Activated CD8-positive, alpha-beta memory T cell treated with anti-CD3 and anti-CD28 coated beads for 36 hours (primary cell): ENCODE results near the gene SGPL1. TPM values are rescaled to one million over a fixed set of nuclear protein-coding genes. Genes with fewer than 3 reads are reported as not detected.
"Not testable (repeated sequence)": the region's sequence is repeated elsewhere in the genome, so short reads cannot be mapped to it uniquely, and the experiment has no call there.

ENCODE experiments used
- CTCF ChIA-PET: fragments of 350-600 bp; sonication (Branson Sonifier 250); formaldehyde crosslinking; loops from one replicate; lab custom pipeline; 2021; ENCODE audit warnings: antibody characterized with exemption; lab: Charles Lee
- POLR2A ChIA-PET: fragments of 350-600 bp; sonication (Branson Sonifier 250); formaldehyde crosslinking; loops from one replicate; lab custom pipeline; 2021; ENCODE audit warnings: antibody characterized with exemption; lab: Charles Lee
- total RNA-seq, 2 experiments: library from RNA; stranded (reverse); gene quantifications; one replicate each; pipeline ENCODE4 v1.2.3, GENCODE V29; 2021

The SGPL1 gene
- total RNA-seq, 2 experiments from 2014 or later = 51.4 to 56.5 TPM

- ChIA-PET POLR2A (no interaction called here), CTCF (no interaction called here)
Observed at GRCh38 chr10:70906953-70907636, 91.3 kb downstream of the SGPL1 start.

- CTCF ChIA-PET = no interaction called here
- POLR2A ChIA-PET = no interaction called here
Observed at GRCh38 chr10:70907637-70908405, 92.1 kb downstream of the SGPL1 start.

- CTCF ChIA-PET = interaction anchor here (1.7 kb wide), 1 partner anchor 16 kb away, joined by 6 read pairs; no protein-coding TSS in a partner anchor
- POLR2A ChIA-PET = no interaction called here
Observed at GRCh38 chr10:70908406-70909296, 92.9 kb downstream of the SGPL1 start.

GRCh38 chr10:70909326-70909935 lies 93.7 kb downstream of the SGPL1 start:
- ChIA-PET CTCF (interaction anchor here (1.7 kb wide), 1 partner anchor 15 kb away, joined by 6 read pairs; no protein-coding TSS in a partner anchor), POLR2A (no interaction called here)

GRCh38 chr10:70910486-70911341 lies 95.0 kb downstream of the SGPL1 start:
- ChIA-PET CTCF (interaction anchor here (1.7 kb wide), 1 partner anchor 14 kb away, joined by 6 read pairs; no protein-coding TSS in a partner anchor), POLR2A (no interaction called here)

- ChIA-PET CTCF (no interaction called here), POLR2A (no interaction called here)
Observed at GRCh38 chr10:70911386-70911785, 95.6 kb downstream of the SGPL1 start.

GRCh38 chr10:70912556-70912955 lies 96.8 kb downstream of the SGPL1 start:
- ChIA-PET POLR2A (no interaction called here), CTCF (no interaction called here)

GRCh38 chr10:70913191-70913892 lies 97.6 kb downstream of the SGPL1 start:
- ChIA-PET CTCF (interaction anchor here (1.2 kb wide), 1 partner anchor 12 kb away, joined by 4 read pairs; no protein-coding TSS in a partner anchor), POLR2A (no interaction called here)

- ChIA-PET CTCF (interaction anchor here (1.2 kb wide), 1 partner anchor 11 kb away, joined by 4 read pairs; no protein-coding TSS in a partner anchor), POLR2A (no interaction called here)
Observed at GRCh38 chr10:70913893-70914240, 98.1 kb downstream of the SGPL1 start.

GRCh38 chr10:70914316-70914864 lies 98.6 kb downstream of the SGPL1 start:
- POLR2A ChIA-PET = no interaction called here
- CTCF ChIA-PET = interaction anchor here (0.6 to 1.2 kb wide), 2 partner anchors 11 to 29 kb away, joined by 4 to 6 read pairs; no protein-coding TSS in a partner anchor

GRCh38 chr10:70915206-70915605 lies 99.5 kb downstream of the SGPL1 start:
- ChIA-PET POLR2A (no interaction called here), CTCF (no interaction called here)

GRCh38 chr10:70915806-70916205 lies 100.1 kb downstream of the SGPL1 start:
- POLR2A ChIA-PET = no interaction called here

GRCh38 chr10:70916241-70916640 lies 100.5 kb downstream of the SGPL1 start:
- ChIA-PET POLR2A (no interaction called here), CTCF (no interaction called here)

More at GRCh38 chr10:70915806-70916205, 100.1 kb downstream of the SGPL1 start:
- CTCF ChIA-PET = no interaction called here

GRCh38 chr10:70917226-70917625 lies 101.5 kb downstream of the SGPL1 start:
- POLR2A ChIA-PET = no interaction called here
- CTCF ChIA-PET = no interaction called here

GRCh38 chr10:70917635-70918034 lies 101.9 kb downstream of the SGPL1 start:
- CTCF ChIA-PET = no interaction called here
- POLR2A ChIA-PET = no interaction called here

- POLR2A ChIA-PET = no interaction called here
- CTCF ChIA-PET = no interaction called here
Observed at GRCh38 chr10:70918851-70919530, 103.2 kb downstream of the SGPL1 start.

- POLR2A ChIA-PET = not testable (repeated sequence)
Observed at GRCh38 chr10:70919906-70920305, 104.2 kb downstream of the SGPL1 start.

More at GRCh38 chr10:70919906-70920305, 104.2 kb downstream of the SGPL1 start:
- CTCF ChIA-PET = interaction anchor here (0.7 kb wide), 1 partner anchor 298 kb away, joined by 3 read pairs; no protein-coding TSS in a partner anchor
